ENCODE measurements around the gene REX1BD. TPM values are rescaled to one million over a fixed set of nuclear protein-coding genes. Genes with fewer than 3 reads are reported as not detected.
A peak's percentile ranks its signal among the peaks of the same experiment; 100 is the strongest.

Gene REX1BD
- total RNA-seq, 1 experiment from 2014 or later = 72.3 TPM

GRCh38 chr19:18603255-18603957, 14.8 kb downstream of the REX1BD start:
- Histone ChIP-seq H4K5ac (ENCODE audit: insufficient read length, low read depth, low read length) (no peak overlapping the region), H3K9me3 (ENCODE audit: control insufficient read depth, low read depth, low read length) (no peaks in the 10 kb centered on the region), H2AK5ac (ENCODE audit: insufficient read length, low read length) (no peak overlapping the region), H2BK12ac (ENCODE audit: insufficient read length, low read depth, low read length) (no peak overlapping the region), H3K56ac (ENCODE audit: insufficient read length, low read depth, low read length) (no peak overlapping the region), H2BK5ac (ENCODE audit: insufficient read length, low read length) (no peak overlapping the region), H3K23ac (ENCODE audit: insufficient read length, low read depth, low read length) (no peak overlapping the region), H2AFZ (ENCODE audit: low read length) (no peak overlapping the region), H2BK120ac (ENCODE audit: low read depth, low read length, poor library complexity, severe bottlenecking) (no peak overlapping the region), H3K9ac (ENCODE audit: extremely low read depth, insufficient read length, low read length) (no peak overlapping the region), H4K91ac (ENCODE audit: insufficient read length, low read depth, low read length) (no peak overlapping the region), H3K23me2 (ENCODE audit: insufficient read length, low read depth, low read length, poor library complexity, severe bottlenecking) (peaks cover 3% of the 10 kb centered on the region), H3K27ac (ENCODE audit: insufficient read length, low read depth, low read length) (no peak overlapping the region), H4K20me1 (ENCODE audit: control insufficient read depth, insufficient read depth, insufficient read length) (no peaks in the 10 kb centered on the region), H3K4me1 (ENCODE audit: insufficient read depth, low read length) (no peaks in the 10 kb centered on the region; the same call in 1 of the 2 replicates), H3K18ac (ENCODE audit: insufficient read length, low read depth, low read length) (no peak overlapping the region), H3K14ac (ENCODE audit: insufficient read depth, low read length) (no peak overlapping the region; the same call in 1 of the 2 replicates), H3K4me2 (ENCODE audit: insufficient read depth, insufficient read length, low read length) (peak overlapping the region; percentile 20), H3K27me3 (ENCODE audit: insufficient read depth, low read length) (peaks cover 47% of the 10 kb centered on the region), H3K4ac (ENCODE audit: low read depth, low read length) (no peak overlapping the region), H3T11ph (ENCODE audit: low read length) (no peak overlapping the region), H3K79me1 (ENCODE audit: insufficient read depth, low read depth, low read length, poor library complexity, severe bottlenecking) (no peaks in the 10 kb centered on the region), H3K79me2 (ENCODE audit: insufficient read depth, low read length) (no peaks in the 10 kb centered on the region), H2BK15ac (ENCODE audit: low read depth, low read length) (no peak overlapping the region), H4K8ac (replicated peaks; ENCODE audit: insufficient read length, low read depth, low read length) (no peak overlapping the region), H2BK20ac (ENCODE audit: low read depth, low read length, poor library complexity, severe bottlenecking) (no peak overlapping the region)
- Mint-ChIP-seq H3K36me3 (ENCODE audit: insufficient read depth in 1 of 3, low read depth in 3 of 3) (peaks cover 0 to 6% (median 0%) of the 10 kb centered on the region in 3 experiments; a peak in 2 of 7 replicates), H3K27ac (no peak overlapping the region), H3K4me1 (peaks cover 15 to 27% of the 10 kb centered on the region in 2 experiments), H3K9me3 (no peaks in the 10 kb centered on the region; a peak in 1 of 5 replicates), H3K4me3 (peak overlapping the region; percentile 29 to 61; a peak in 4 of 5 replicates), H3K27me3 (ENCODE audit: low read depth) (peaks cover 86% of the 10 kb centered on the region)
- peak; percentile 43; the same call in 2 of the 3 replicates for TF ChIP-seq CTCF (conservative IDR thresholded peaks at IDR 0.05)
- WGBS (ENCODE audit: extremely low coverage, insufficient read length, low lambda C conversion rate) = no CpG with 5 or more reads among the region's 32 CpGs
- DNase-seq = peak; percentile 71

Data from H9 (cell line).